HCT116 (cell line): ENCODE results near the gene NDUFS8. TPM values are rescaled to one million over a fixed set of nuclear protein-coding genes. Genes with fewer than 3 reads are reported as not detected.
A peak's percentile ranks its signal among the peaks of the same experiment; 100 is the strongest.

Source experiments
- ATAC-seq: fragments of 200-7000 bp; cut with Tn5 transposase; 2 replicates; pipeline ENCODE4 v1.9.1; 2020; ENCODE audit warnings: mild to moderate bottlenecking, moderate library complexity
- BruUV-seq: library from RNA; stranded (reverse); fragments of 400-500 nt; replicated peaks from 2 replicates; lab custom pipeline; 2021; lab: Mats Ljungman, UMichigan
- CTCF ChIA-PET: fragments of 300-600 bp; sonication (Branson Sonifier 250); formaldehyde crosslinking; loops from one replicate; lab custom pipeline; 2021; ENCODE audit warnings: antibody characterized with exemption; lab: Charles Lee
- POLR2A ChIA-PET: fragments of 300-600, 350-600 bp; sonication (Branson Sonifier 250); formaldehyde crosslinking; loops from one replicate; lab custom pipeline; 2021; ENCODE audit warnings: antibody characterized with exemption; lab: Charles Lee
- RAD21 ChIA-PET, 2 experiments: fragments of 300-600 bp; sonication (Branson Sonifier 250); formaldehyde crosslinking; loops; one replicate each; lab custom pipeline; 2023; ENCODE audit warnings: low total read pairs in 2 of 2; ENCODE audit not compliant: uncharacterized antibody in 2 of 2, unreplicated experiment in 2 of 2, low non-redundant PET in 1 of 2; lab: Charles Lee
- DNase-seq: peaks from one replicate; pipeline ENCODE4 v3.0.0-alpha.2; 2010; ENCODE audit warnings: low read depth, low spot score
- H2AFZ ChIP-seq: fragments of 200-600 bp; shearing (Covaris generic), sonication (generic); 2 replicates; pipeline ENCODE4 v1.6.1; 2017; ENCODE audit warnings: low read depth, mixed run types, mixed read lengths, antibody characterized with exemption, low read length; ENCODE audit not compliant: poor library complexity, severe bottlenecking
- H3K27ac ChIP-seq: 2 replicates; pipeline ENCODE4 v1.5.1; 2012; ENCODE audit warnings: low read depth, low read length
- H3K27me3 ChIP-seq: fragments of 200-600 bp; sonication (generic); 2 replicates; pipeline ENCODE4 v1.6.1; 2016; ENCODE audit warnings: mixed run types, low read length, mixed read lengths; ENCODE audit not compliant: insufficient read depth
- H3K36me3 ChIP-seq, 2 experiments: fragments of 200-500 bp in 1 of 2; fragments of 200-600 bp in 1 of 2; sonication (Bioruptor generic) in 1 of 2; sonication (generic) in 1 of 2; 2 replicates each; pipeline versions ENCODE4 v1.5.1 to v1.6.1; 2014 to 2016; ENCODE audit warnings: low read length in 2 of 2, inconsistent platforms in 1 of 2, mixed read lengths in 1 of 2, mixed run types in 1 of 2; ENCODE audit not compliant: insufficient read depth in 2 of 2, control insufficient read depth in 1 of 2
- H3K4me1 ChIP-seq, 2 experiments: fragments of 200-600 bp in 1 of 2; sonication (generic) in 1 of 2; 2 replicates each; pipeline versions ENCODE4 v1.5.1 to v1.6.1; 2012 to 2017; ENCODE audit warnings: low read length in 2 of 2, inconsistent platforms in 1 of 2, mild to moderate bottlenecking in 1 of 2, mixed read lengths in 1 of 2, mixed run types in 1 of 2, moderate library complexity in 1 of 2; ENCODE audit not compliant: insufficient read depth in 2 of 2, control insufficient read depth in 1 of 2
- H3K4me2 ChIP-seq: fragments of 200-600 bp; sonication (generic); 2 replicates; pipeline ENCODE4 v1.6.1; 2017; ENCODE audit warnings: mixed run types, low read length, mixed read lengths
- H3K4me3 ChIP-seq, 2 experiments: fragments of 200-600 bp in 1 of 2; sonication (generic) in 1 of 2; replicated peaks in 1 of 2; 2 replicates each; pipeline ENCODE4 v1.5.1; 2011 to 2016; ENCODE audit warnings: low read length in 2 of 2, control low read depth in 1 of 2, low read depth in 1 of 2, mild to moderate bottlenecking in 1 of 2, mixed read lengths in 1 of 2, mixed run types in 1 of 2
- H3K79me2 ChIP-seq: fragments of 200-600 bp; sonication (generic); 2 replicates; pipeline ENCODE4 v1.6.1; 2017; ENCODE audit warnings: mild to moderate bottlenecking, mixed run types, low read length, moderate library complexity, mixed read lengths; ENCODE audit not compliant: insufficient read depth
- H3K9ac ChIP-seq: fragments of 200-600 bp; sonication (generic); 2 replicates; pipeline ENCODE4 v1.6.1; 2016; ENCODE audit warnings: low read length, mixed read lengths
- H3K9me2 ChIP-seq: fragments of 200-600 bp; sonication (generic), shearing (Covaris generic); 2 replicates; pipeline ENCODE4 v1.6.1; 2017; ENCODE audit warnings: mixed run types, mild to moderate bottlenecking, moderate library complexity; ENCODE audit not compliant: insufficient read depth
- H3K9me3 ChIP-seq, 2 experiments: fragments of 200-500 bp in 1 of 2; fragments of 200-600 bp in 1 of 2; sonication (Bioruptor generic) in 1 of 2; sonication (generic) in 1 of 2; 2 replicates each; pipeline ENCODE4 v1.6.1; 2014 to 2017; ENCODE audit warnings: low read length in 2 of 2, mixed read lengths in 2 of 2, inconsistent platforms in 1 of 2, low read depth in 1 of 2, mild to moderate bottlenecking in 1 of 2, mixed run types in 1 of 2, moderate library complexity in 1 of 2; ENCODE audit not compliant: control insufficient read depth in 1 of 2, insufficient read depth in 1 of 2
- H4K20me1 ChIP-seq: fragments of 200-600 bp; sonication (generic), shearing (Covaris generic); 2 replicates; pipeline ENCODE4 v1.6.1; 2017; ENCODE audit warnings: mixed run types, mild to moderate bottlenecking, moderate library complexity; ENCODE audit not compliant: insufficient read depth
- CTCF ChIP-seq, 3 experiments: fragments of 200-600 bp in 1 of 3; sonication (generic) in 1 of 3; IDR thresholded peaks in 2 of 3; conservative IDR thresholded peaks in 1 of 3; 2 replicates each; pipeline ENCODE4 v1.5.1; 2012 to 2017; ENCODE audit warnings: low read depth in 2 of 3, low read length in 2 of 3, antibody characterized with exemption in 1 of 3, borderline replicate concordance in 1 of 3, control low read depth in 1 of 3, mild to moderate bottlenecking in 1 of 3, mixed read lengths in 1 of 3, mixed run types in 1 of 3, moderate library complexity in 1 of 3; ENCODE audit not compliant: insufficient read depth in 1 of 3
- POLR2A ChIP-seq: IDR thresholded peaks from 2 replicates; pipeline ENCODE4 v1.7.0; 2011; ENCODE audit warnings: borderline replicate concordance; ENCODE audit not compliant: insufficient read depth, insufficient read length; ENCODE audit errors: extremely low read depth
- RAD21 ChIP-seq: IDR thresholded peaks from 2 replicates; pipeline ENCODE4 v1.6.1; 2012; ENCODE audit warnings: low read depth, mild to moderate bottlenecking
- intact Hi-C: fragments of 100-400 bp; cut with micrococcal nuclease; formaldehyde crosslinking; loops from 2 replicates; pipeline ENCODE4 v1.10.0; 2022
- total RNA-seq: library from RNA; stranded (reverse); gene quantifications from one replicate; pipeline ENCODE4 v1.2.1, GENCODE V29; 2021; ENCODE audit not compliant: unreplicated experiment

The NDUFS8 gene
- total RNA-seq, 1 experiment from 2014 or later = 189 TPM

GRCh38 chr11:68076371-68077042 is 46.0 kb downstream of the NDUFS8 start:
- Histone ChIP-seq H3K27ac (no peak overlapping the region), H4K20me1 (no peaks in the 10 kb centered on the region; the same call in 1 of the 2 replicates), H2AFZ (no peak overlapping the region), H3K9me2 (no peaks in the 10 kb centered on the region), H3K9ac (no peak overlapping the region), H3K79me2 (peaks cover 8% of the 10 kb centered on the region; the same call in 1 of the 2 replicates), H3K9me3 (no peaks in the 10 kb centered on the region), H3K27me3 (no peaks in the 10 kb centered on the region), H3K4me2 (no peak overlapping the region), H3K36me3 (peaks cover 3 to 16% of the 10 kb centered on the region in 2 experiments; a peak in 2 of 4 replicates), H3K4me1 (no peaks in the 10 kb centered on the region; a peak in 1 of 4 replicates), H3K4me3 (no peak overlapping the region)
- peak in 1 of 3 experiments; percentile 3; a peak in 1 of 6 replicates for TF ChIP-seq CTCF (IDR thresholded peaks at IDR 0.05 in 2 of 3, conservative IDR thresholded peaks at IDR 0.05 in 1 of 3; ENCODE audit: borderline replicate concordance in 1 of 3, insufficient read depth in 1 of 3, low read depth in 2 of 3, low read length in 2 of 3)
- no peak for TF ChIP-seq POLR2A
- peak; percentile 39; the same call in 1 of the 2 replicates for TF ChIP-seq RAD21
- intact Hi-C loops = no loop called here
- CTCF ChIA-PET = no interaction called here
- POLR2A ChIA-PET = no interaction called here
- DNase-seq (no peak), ATAC-seq (no peak)
- BruUV-seq = no TSS peak
- RAD21 ChIA-PET = no interaction called here
